ENCODE results near the gene MRPL38. TPM values are rescaled to one million over a fixed set of nuclear protein-coding genes. Genes with fewer than 3 reads are reported as not detected.

MRPL38 gene
- total and polyA plus RNA-seq, 2 of the 8 experiments (the other 6 are each of a cell fraction or from before 2014, with no cell fraction given), result 78.4 to 125 TPM

DNA sequence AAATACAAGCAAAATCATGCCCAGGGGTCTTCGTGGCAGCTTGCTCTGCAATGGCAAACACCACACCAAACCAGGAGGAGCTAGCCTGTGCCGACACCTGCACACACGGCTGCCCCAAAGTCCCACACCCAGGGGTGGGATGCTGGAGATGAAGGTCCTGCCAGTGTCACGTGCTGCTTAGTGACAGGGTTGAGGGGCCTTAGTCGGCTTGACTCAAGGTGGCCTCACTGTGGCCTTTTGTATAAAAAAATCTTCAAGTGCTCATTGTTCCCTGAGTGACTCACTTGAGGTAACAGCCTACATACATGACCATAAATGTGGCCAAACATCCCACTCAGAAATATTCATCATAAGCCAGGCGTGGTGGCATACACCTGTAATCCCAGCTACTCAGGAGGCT is 15.2 kb downstream of the MRPL38 start:
- Histone ChIP-seq H2AFZ (ENCODE audit: low read length) (no peak overlapping the region), H3K4me2 (ENCODE audit: insufficient read depth in 1 of 2, low read depth in 2 of 2, low read length in 2 of 2) (no peak overlapping the region), H4K8ac (ENCODE audit: extremely low read depth, insufficient read depth, low read length) (no peak overlapping the region), H2BK15ac (ENCODE audit: low read length) (no peak overlapping the region), H4K5ac (ENCODE audit: insufficient read length, low read depth, low read length) (no peak overlapping the region), H3K9me3 (ENCODE audit: insufficient read depth in 2 of 2, low read depth in 1 of 2, low read length in 1 of 2) (no peaks in the 10 kb centered on the region), H3K14ac (ENCODE audit: insufficient read length) (no peak overlapping the region), H3K27ac (ENCODE audit: low read depth, low read length) (no peak overlapping the region), H2BK120ac (replicated peaks; ENCODE audit: low read depth, low read length) (no peak overlapping the region), H2BK12ac (ENCODE audit: low read depth, low read length) (no peak overlapping the region), H2BK20ac (ENCODE audit: low read length) (no peak overlapping the region), H4K91ac (replicated peaks; ENCODE audit: insufficient read length, low read length) (no peak overlapping the region), H3K56ac (replicated peaks; ENCODE audit: insufficient read length, low read depth, low read length) (no peak overlapping the region), H3K79me2 (ENCODE audit: control insufficient read depth in 1 of 2, insufficient read depth in 2 of 2, low read length in 2 of 2) (peaks cover 0 to 4% of the 10 kb centered on the region in 2 experiments; a peak in 1 of 4 replicates), H3K4ac (replicated peaks; ENCODE audit: insufficient read length, low read depth, low read length) (no peak overlapping the region), H3K9ac (replicated peaks in 1 of 4; ENCODE audit: extremely low read depth in 1 of 4, low read depth in 3 of 4, low read length in 3 of 4) (no peak overlapping the region), H3K23ac (ENCODE audit: insufficient read length) (no peak overlapping the region), H3K18ac (ENCODE audit: extremely low read depth, low read length) (no peak overlapping the region), H3K4me1 (replicated peaks in 1 of 4; ENCODE audit: control insufficient read depth in 3 of 4, insufficient read depth in 4 of 4, low read length in 3 of 4) (peaks cover 0 to 5% (median 0%) of the 10 kb centered on the region in 4 experiments; a peak in 1 of 7 replicates), H3K36me3 (ENCODE audit: control insufficient read depth in 2 of 4, insufficient read depth in 4 of 4, low read length in 3 of 4) (peaks cover 2 to 18% (median 11%) of the 10 kb centered on the region in 4 experiments; a peak in 6 of 8 replicates), H4K20me1 (replicated peaks in 1 of 2; ENCODE audit: control insufficient read depth in 1 of 2, insufficient read depth in 2 of 2, low read length in 2 of 2) (peaks cover 0 to 9% of the 10 kb centered on the region in 2 experiments), H2BK5ac (ENCODE audit: low read depth, low read length) (no peak overlapping the region), H3K79me1 (ENCODE audit: low read depth, low read length) (no peaks in the 10 kb centered on the region; the same call in 1 of the 2 replicates), H2AK5ac (ENCODE audit: low read depth, low read length) (no peak overlapping the region), H3K27me3 (replicated peaks in 1 of 4; ENCODE audit: control insufficient read depth in 3 of 4, extremely low read depth in 1 of 4, insufficient read depth in 3 of 4, low read length in 3 of 4) (no peaks in the 10 kb centered on the region), H3K23me2 (ENCODE audit: low read depth, low read length) (no peaks in the 10 kb centered on the region; the same call in 1 of the 2 replicates), H3K4me3 (ENCODE audit: extremely low read depth in 1 of 4, insufficient read depth in 2 of 4, low read depth in 3 of 4, low read length in 4 of 4) (no peak overlapping the region)
- DNase-seq (ENCODE audit: low read depth in 1 of 2, low spot score in 2 of 2) (no peak), FAIRE-seq (no peak)
- ChIA-PET CTCF (ENCODE audit: partially characterized antibody) (interaction anchor here (0.6 to 51.3 kb wide), 10 partner anchors 8 to 400 kb away, joined by 3 to 885 read pairs (median 4); partner anchors contain the start of genes CDK3 and TRIM47), POLR2A (ENCODE audit: partially characterized antibody) (interaction anchor here (0.8 to 12.1 kb wide), 6 partner anchors 8 to 110 kb away, joined by 3 to 143 read pairs (median 6); partner anchors contain the start of genes TRIM47, TRIM65 and WBP2)
- WGBS, 2 experiments (ENCODE audit: extremely low coverage in 1 of 2, insufficient coverage in 1 of 2, insufficient read length in 1 of 2, insufficient replicate concordance in 2 of 2, low coverage in 1 of 2, low lambda C conversion rate in 2 of 2, missing lambda C conversion rate in 1 of 2), result 91% methylated on average over 6 of the region's 6 CpGs; no CpG with 5 or more reads in 1 of the 2 experiments
- TF ChIP-seq SP2 (IDR thresholded peaks at IDR 0.05; ENCODE audit: low read length), result no peak
- no peak for TF ChIP-seq JUN (IDR thresholded peaks at IDR 0.05; ENCODE audit: low read depth, low read length)
- no peak for TF ChIP-seq TBP (IDR thresholded peaks at IDR 0.05; ENCODE audit: low read depth, low read length)
- TF ChIP-seq SIX5 (IDR thresholded peaks at IDR 0.05; ENCODE audit: low read depth, low read length), result no peak
- TF ChIP-seq POLR2A (IDR thresholded peaks at IDR 0.05; ENCODE audit: control extremely low read depth in 1 of 2, low read depth in 2 of 2, low read length in 2 of 2), result no peak
- TF ChIP-seq KDM1A (IDR thresholded peaks at IDR 0.05; ENCODE audit: borderline replicate concordance, low read length), result no peak
- no peak for TF ChIP-seq RFX5 (IDR thresholded peaks at IDR 0.05; ENCODE audit: borderline replicate concordance, low read depth, low read length)
- TF ChIP-seq SIRT6 (IDR thresholded peaks at IDR 0.05; ENCODE audit: low read length), result no peak
- no peak for TF ChIP-seq GABPA (IDR thresholded peaks at IDR 0.05; ENCODE audit: borderline replicate concordance, insufficient read depth, low read length)
- TF ChIP-seq SRF (IDR thresholded peaks at IDR 0.05; ENCODE audit: low read depth, low read length), result no peak
- TF ChIP-seq KDM5A (IDR thresholded peaks at IDR 0.05; ENCODE audit: low read length), result no peak
- TF ChIP-seq ZNF274 (IDR thresholded peaks at IDR 0.05; ENCODE audit: borderline replicate concordance, extremely low read depth, low read length), result no peak
- TF ChIP-seq NRF1 (IDR thresholded peaks at IDR 0.05; ENCODE audit: low read depth, low read length), result no peak
- no peak for TF ChIP-seq CEBPB (IDR thresholded peaks at IDR 0.05; ENCODE audit: low read depth, low read length)
- no peak for TF ChIP-seq BRCA1 (IDR thresholded peaks at IDR 0.05; ENCODE audit: low read depth, low read length)
- TF ChIP-seq CREB1 (IDR thresholded peaks at IDR 0.05), result no peak
- TF ChIP-seq JUND (IDR thresholded peaks at IDR 0.05; ENCODE audit: low read length), result no peak
